Neural cell (in vitro differentiated cells): Measurements from ENCODE around the gene PLD4. TPM values are rescaled to one million over a fixed set of nuclear protein-coding genes. Genes with fewer than 3 reads are reported as not detected.

Experiments used
- H2AFZ ChIP-seq: fragments of 200-600, 300-800 bp; sonication (generic), shearing (Covaris generic); 2 replicates; pipeline ENCODE4 v1.6.0; 2014; ENCODE audit warnings: low read depth, mild to moderate bottlenecking, antibody characterized with exemption, low read length, moderate library complexity
- H3F3A ChIP-seq: fragments of 200-600 bp; shearing (Covaris generic); 2 replicates; pipeline ENCODE4 v1.6.1; 2016; ENCODE audit warnings: mild to moderate bottlenecking, moderate library complexity, mixed read lengths, antibody characterized with exemption, low read length; ENCODE audit not compliant: insufficient read depth, poor library complexity, severe bottlenecking
- H3K27ac ChIP-seq: fragments of 200-600, 300-800 bp; sonication (generic), shearing (Covaris generic); 2 replicates; pipeline ENCODE4 v1.5.1; 2014; ENCODE audit warnings: mild to moderate bottlenecking, low read length, moderate library complexity
- H3K27me3 ChIP-seq: fragments of 300-800, 200-600 bp; sonication (generic), shearing (Covaris generic); 2 replicates; pipeline ENCODE4 v1.6.0; 2014; ENCODE audit warnings: mild to moderate bottlenecking, low read depth, low read length, moderate library complexity; ENCODE audit not compliant: insufficient read depth
- H3K36me3 ChIP-seq: fragments of 300-800, 200-600 bp; sonication (generic), shearing (Covaris generic); 2 replicates; pipeline ENCODE4 v1.5.1; 2014; ENCODE audit warnings: mild to moderate bottlenecking, antibody characterized with exemption, low read length, moderate library complexity; ENCODE audit not compliant: insufficient read depth
- H3K4me2 ChIP-seq: fragments of 300-800, 200-600 bp; sonication (generic), shearing (Covaris generic); 2 replicates; pipeline ENCODE4 v1.6.0; 2014; ENCODE audit warnings: mild to moderate bottlenecking, low read length
- H3K4me3 ChIP-seq: fragments of 300-800, 200-600 bp; sonication (generic), shearing (Covaris generic); 2 replicates; pipeline ENCODE4 v1.5.1; 2014; ENCODE audit warnings: mild to moderate bottlenecking, low read length, moderate library complexity
- H3K79me2 ChIP-seq: fragments of 200-600 bp; shearing (Covaris generic); replicated peaks from 2 replicates; pipeline ENCODE4 v1.6.0; 2014; ENCODE audit warnings: mild to moderate bottlenecking, low read length, moderate library complexity; ENCODE audit not compliant: insufficient read depth
- H3K9ac ChIP-seq: fragments of 300-800, 200-600 bp; sonication (generic), shearing (Covaris generic); 2 replicates; pipeline ENCODE4 v1.6.1; 2016; ENCODE audit warnings: mild to moderate bottlenecking, low read length, mixed read lengths
- H3K9me2 ChIP-seq: fragments of 200-600 bp; shearing (Covaris generic); 2 replicates; pipeline ENCODE4 v1.6.1; 2016; ENCODE audit warnings: mild to moderate bottlenecking, low read length, mixed read lengths; ENCODE audit not compliant: insufficient read depth
- H3K9me3 ChIP-seq: fragments of 200-600, 300-800 bp; sonication (generic), shearing (Covaris generic); 2 replicates; pipeline ENCODE4 v1.6.1; 2016; ENCODE audit warnings: mild to moderate bottlenecking, mixed run types, low read length, moderate library complexity, mixed read lengths
- H4K20me1 ChIP-seq: fragments of 200-600 bp; shearing (Covaris generic); 2 replicates; pipeline ENCODE4 v1.6.1; 2016; ENCODE audit warnings: mild to moderate bottlenecking, mixed run types; ENCODE audit not compliant: insufficient read depth
- EP300 ChIP-seq: fragments of 450-650 bp; conservative IDR thresholded peaks from 2 replicates; pipeline ENCODE4 v1.6.1; 2014; ENCODE audit warnings: antibody characterized with exemption, mild to moderate bottlenecking, moderate library complexity; ENCODE audit not compliant: poor library complexity, severe bottlenecking
- EZH2 ChIP-seq: fragments of 200-600, 300-800 bp; shearing (Covaris generic), sonication (generic); IDR thresholded peaks from 2 replicates; pipeline ENCODE4 v1.6.1; 2014; ENCODE audit warnings: antibody characterized with exemption, low read length, borderline replicate concordance, mild to moderate bottlenecking; ENCODE audit not compliant: insufficient read depth, poor library complexity, severe bottlenecking
- MXI1 ChIP-seq: fragments of 450-650 bp; conservative IDR thresholded peaks from 2 replicates; pipeline ENCODE4 v1.6.1; 2014; ENCODE audit warnings: antibody characterized with exemption, mild to moderate bottlenecking; ENCODE audit not compliant: poor library complexity, severe bottlenecking
- POLR2AphosphoS5 ChIP-seq: IDR thresholded peaks from 2 replicates; pipeline ENCODE4 v1.6.1; 2012
- RAD21 ChIP-seq: fragments of 450-650 bp; conservative IDR thresholded peaks from 2 replicates; pipeline ENCODE4 v1.6.1; 2014; ENCODE audit warnings: antibody characterized with exemption, mild to moderate bottlenecking, moderate library complexity
- REST ChIP-seq: IDR thresholded peaks from 2 replicates; pipeline ENCODE4 v1.6.1; 2012; ENCODE audit warnings: borderline replicate concordance
- SMC3 ChIP-seq: fragments of 450-650 bp; conservative IDR thresholded peaks from 2 replicates; pipeline ENCODE4 v1.6.1; 2014; ENCODE audit warnings: antibody characterized with exemption, mild to moderate bottlenecking, moderate library complexity; ENCODE audit not compliant: poor library complexity
- TAF1 ChIP-seq: IDR thresholded peaks from 2 replicates; pipeline ENCODE4 v1.6.1; 2012; ENCODE audit warnings: low read depth
- polyA plus RNA-seq: library from polyadenylated mRNA; depleted of rRNA; stranded (reverse); fragments of >200 nt; gene quantifications from 2 replicates; pipeline ENCODE4 v1.2.3, GENCODE V29; 2014
- TF ChIP-seq, protein P1 (sequence below): fragments of 450-650 bp; IDR thresholded peaks from 2 replicates; pipeline ENCODE4 v1.5.1; 2014; ENCODE audit warnings: antibody characterized with exemption, mild to moderate bottlenecking, moderate library complexity; ENCODE audit not compliant: poor library complexity, severe bottlenecking

PLD4 gene
- polyA plus RNA-seq, 1 donor from 2014 or later = not detected

DNA sequence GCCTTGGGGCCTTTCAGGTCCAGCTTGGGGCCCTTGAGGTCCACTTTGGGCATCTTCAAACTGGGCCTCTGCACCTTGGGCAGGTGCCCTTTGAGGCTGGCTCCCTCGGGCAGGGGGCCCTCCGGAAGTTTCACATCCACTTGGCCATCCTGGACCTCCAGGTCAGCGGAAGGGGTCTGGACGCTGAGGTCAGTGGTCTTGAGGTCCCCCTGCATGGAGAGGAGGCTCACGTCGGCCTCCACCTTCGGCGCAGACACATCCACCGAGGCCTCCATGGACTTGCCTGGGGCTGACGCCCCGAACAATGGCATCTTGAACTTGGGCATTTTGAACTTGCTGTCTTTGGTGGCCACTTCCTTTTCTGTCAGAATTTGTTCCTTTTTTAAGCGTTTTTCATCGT lies 28.4 kb downstream of the PLD4 start:
- H3K9me2 ChIP-seq = no peaks in the 10 kb centered on the region
- no peaks in the 10 kb centered on the region for H3K36me3 ChIP-seq
- no peaks in the 10 kb centered on the region for H3K9me3 ChIP-seq
- H3K27ac ChIP-seq = no peak overlapping the region
- TF ChIP-seq REST (no peak), MXI1 (no peak), SMC3 (no peak), RAD21 (no peak), TAF1 (no peak), EP300 (no peak), POLR2AphosphoS5 (no peak), EZH2 (no peak)
- TF ChIP-seq, protein P1, sequence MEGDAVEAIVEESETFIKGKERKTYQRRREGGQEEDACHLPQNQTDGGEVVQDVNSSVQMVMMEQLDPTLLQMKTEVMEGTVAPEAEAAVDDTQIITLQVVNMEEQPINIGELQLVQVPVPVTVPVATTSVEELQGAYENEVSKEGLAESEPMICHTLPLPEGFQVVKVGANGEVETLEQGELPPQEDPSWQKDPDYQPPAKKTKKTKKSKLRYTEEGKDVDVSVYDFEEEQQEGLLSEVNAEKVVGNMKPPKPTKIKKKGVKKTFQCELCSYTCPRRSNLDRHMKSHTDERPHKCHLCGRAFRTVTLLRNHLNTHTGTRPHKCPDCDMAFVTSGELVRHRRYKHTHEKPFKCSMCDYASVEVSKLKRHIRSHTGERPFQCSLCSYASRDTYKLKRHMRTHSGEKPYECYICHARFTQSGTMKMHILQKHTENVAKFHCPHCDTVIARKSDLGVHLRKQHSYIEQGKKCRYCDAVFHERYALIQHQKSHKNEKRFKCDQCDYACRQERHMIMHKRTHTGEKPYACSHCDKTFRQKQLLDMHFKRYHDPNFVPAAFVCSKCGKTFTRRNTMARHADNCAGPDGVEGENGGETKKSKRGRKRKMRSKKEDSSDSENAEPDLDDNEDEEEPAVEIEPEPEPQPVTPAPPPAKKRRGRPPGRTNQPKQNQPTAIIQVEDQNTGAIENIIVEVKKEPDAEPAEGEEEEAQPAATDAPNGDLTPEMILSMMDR = no peak
- H2AFZ ChIP-seq = no peak overlapping the region
- no peak overlapping the region for H3K4me2 ChIP-seq
- no peaks in the 10 kb centered on the region for H3F3A ChIP-seq
- H3K27me3 ChIP-seq = no peaks in the 10 kb centered on the region
- no peaks in the 10 kb centered on the region for H4K20me1 ChIP-seq
- H3K79me2 ChIP-seq = no peaks in the 10 kb centered on the region
- H3K4me3 ChIP-seq = no peak overlapping the region
- H3K9ac ChIP-seq = no peak overlapping the region

DNA sequence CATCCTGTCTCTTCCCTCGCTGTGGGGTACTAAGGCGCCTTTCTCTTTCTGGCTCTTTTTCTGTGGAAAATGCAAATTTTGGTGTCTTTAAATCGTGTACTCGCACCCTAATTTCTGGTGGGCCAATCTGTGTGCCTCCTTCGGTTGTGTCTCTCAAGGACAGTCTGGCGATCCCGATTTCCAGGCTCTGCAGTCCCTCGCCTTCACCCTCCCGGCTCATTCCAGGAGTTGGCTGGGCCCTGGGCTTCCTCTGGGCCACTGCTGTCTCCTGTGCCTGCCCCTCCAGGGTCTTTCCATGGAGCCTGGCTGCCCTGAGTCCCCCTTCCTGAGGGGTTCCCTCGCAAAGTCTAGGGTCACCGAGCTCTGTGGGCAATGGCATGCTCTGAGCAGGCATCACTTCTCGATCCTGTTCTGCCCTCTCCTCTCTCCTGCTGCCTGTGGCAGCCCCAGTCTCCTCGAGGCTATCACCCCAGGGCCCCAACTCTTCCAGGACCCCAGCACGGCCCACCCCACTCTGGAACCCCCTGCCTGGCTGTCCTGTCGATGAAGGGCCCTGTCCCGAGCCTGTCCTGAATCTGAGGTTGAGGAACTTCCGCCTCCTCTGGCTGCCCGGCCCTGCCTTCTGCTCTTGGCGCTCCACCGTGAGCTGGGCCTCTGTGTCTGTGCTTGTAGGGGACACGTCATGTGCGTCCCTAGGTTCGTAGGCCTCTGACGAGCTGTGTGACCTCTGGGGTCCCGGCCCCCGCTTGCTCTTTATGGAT lies 29.4 kb downstream of the PLD4 start:
- Histone ChIP-seq H3K9ac (no peak overlapping the region), H3K27me3 (no peaks in the 10 kb centered on the region), H3K36me3 (no peaks in the 10 kb centered on the region)

More for the DNA sequence above, 29.4 kb downstream of the PLD4 start:
- H3K9me3 ChIP-seq = no peaks in the 10 kb centered on the region
- H2AFZ ChIP-seq = no peak overlapping the region
- H3K27ac ChIP-seq = no peak overlapping the region
- no peaks in the 10 kb centered on the region for H4K20me1 ChIP-seq
- H3K9me2 ChIP-seq = no peaks in the 10 kb centered on the region
- H3K4me3 ChIP-seq = no peak overlapping the region
- TF ChIP-seq, protein P1 = no peak
- TF ChIP-seq POLR2AphosphoS5 (no peak), EP300 (no peak), SMC3 (no peak), RAD21 (no peak), MXI1 (no peak), TAF1 (no peak), REST (no peak), EZH2 (no peak)
- no peaks in the 10 kb centered on the region for H3F3A ChIP-seq
- H3K79me2 ChIP-seq = no peaks in the 10 kb centered on the region
- no peak overlapping the region for H3K4me2 ChIP-seq
